Transverse colon (tissue), 4 donors: ENCODE data around the gene B3GNT7.

Experiments used
- CTCF ChIP-seq, 5 experiments: fragments of 200-600 bp in 3 of 5; fragments of 450-650 bp in 2 of 5; sonication (generic) in 3 of 5; IDR thresholded peaks; 1 replicate in 2 of 5; 2 replicates in 3 of 5; pipeline ENCODE4 v1.5.1; 2016 to 2017; ENCODE audit warnings: antibody characterized with exemption in 5 of 5, inconsistent platforms in 3 of 5, mild to moderate bottlenecking in 2 of 5, moderate library complexity in 1 of 5
- EP300 ChIP-seq: sonication (generic); formaldehyde crosslinking; IDR thresholded peaks from one replicate; pipeline ENCODE4 v1.6.1; 2017; ENCODE audit warnings: antibody characterized with exemption, low read depth
- POLR2A ChIP-seq: fragments of 450-650 bp; IDR thresholded peaks from one replicate; pipeline ENCODE4 v1.6.1; 2016; ENCODE audit warnings: antibody characterized with exemption, mild to moderate bottlenecking, moderate library complexity
- POLR2AphosphoS5 ChIP-seq, 3 donors: sonication (generic); formaldehyde crosslinking; IDR thresholded peaks; one replicate each; pipeline ENCODE4 v1.6.1; 2016; ENCODE audit warnings: antibody characterized with exemption in 3 of 3

- TF ChIP-seq CTCF (IDR thresholded peaks at IDR 0.05) (no peak), POLR2A (no peak), POLR2AphosphoS5 (IDR thresholded peaks at IDR 0.05) (no peak), EP300 (no peak)
These were observed 47.3 kb upstream of the B3GNT7 start for GRCh38 chr2:231348173-231348572.
